GM12878 (cell line): ENCODE results near the gene PRELID2. TPM values are rescaled to one million over a fixed set of nuclear protein-coding genes. Genes with fewer than 3 reads are reported as not detected.

Experiments used
- ATAC-seq: fragments of 200-7000 bp; cut with Tn5 transposase; 3 replicates; pipeline ENCODE4 v1.9.1; 2020; ENCODE audit warnings: mild to moderate bottlenecking, moderate library complexity
- BruUV-seq: library from RNA; stranded (reverse); fragments of 400-500 nt; replicated peaks from 2 replicates; lab custom pipeline; 2021; lab: Mats Ljungman, UMichigan
- CTCF ChIA-PET: fragments of 300-600 bp; sonication (Branson Sonifier 250); formaldehyde crosslinking; extraction: SDS; loops from one replicate; lab custom pipeline; 2021; ENCODE audit warnings: inconsistent platforms; lab: Yijun Ruan, JAX
- POLR2A ChIA-PET: fragments of 350-600 bp; formaldehyde crosslinking; extraction: SDS; loops from one replicate; lab custom pipeline; 2021; ENCODE audit warnings: inconsistent platforms; lab: Charles Lee
- RAD21 ChIA-PET: fragments of 300-600 bp; sonication (Branson Sonifier 250); formaldehyde crosslinking; loops from one replicate; lab custom pipeline; 2023; ENCODE audit warnings: antibody characterized with exemption; ENCODE audit not compliant: unreplicated experiment; lab: Charles Lee
- SMC1A ChIA-PET: fragments of 300-600 bp; sonication (Branson Sonifier 250); formaldehyde crosslinking; loops from one replicate; lab custom pipeline; 2023; ENCODE audit not compliant: unreplicated experiment, uncharacterized antibody; lab: Charles Lee
- DNase-seq: peaks from one replicate; pipeline ENCODE4 v3.0.0-alpha.2; 2011; ENCODE audit warnings: low read depth, low spot score
- FAIRE-seq: peaks from 3 replicates; lab custom pipeline; 2011; peaks lifted over from hg19 to GRCh38; lab: Jason Lieb, UNC
- H2AFZ ChIP-seq: 2 replicates; pipeline ENCODE4 v1.6.0; 2011; ENCODE audit warnings: low read depth, low read length, control low read depth; ENCODE audit not compliant: control insufficient read depth
- H3K27ac ChIP-seq: 2 replicates; pipeline ENCODE4 v1.5.1; 2011; ENCODE audit warnings: control low read depth; ENCODE audit not compliant: control insufficient read depth, insufficient read depth
- H3K27me3 ChIP-seq, 2 experiments: replicated peaks in 1 of 2; 2 replicates each; pipeline versions ENCODE4 v1.6.0 to v1.6.1; 2011; ENCODE audit warnings: low read length in 1 of 2; ENCODE audit not compliant: control insufficient read depth in 2 of 2, insufficient read depth in 2 of 2
- H3K36me3 ChIP-seq, 2 experiments: 2 replicates each; pipeline ENCODE4 v1.5.1; 2011; ENCODE audit warnings: low read length in 1 of 2; ENCODE audit not compliant: control insufficient read depth in 2 of 2, insufficient read depth in 2 of 2
- H3K4me1 ChIP-seq: 2 replicates; pipeline ENCODE4 v1.6.1; 2011; ENCODE audit warnings: mild to moderate bottlenecking, low read length, moderate library complexity, mixed read lengths; ENCODE audit not compliant: control insufficient read depth, insufficient read depth
- H3K4me2 ChIP-seq: 2 replicates; pipeline ENCODE4 v1.6.0; 2011; ENCODE audit warnings: control low read depth; ENCODE audit not compliant: control insufficient read depth, insufficient read depth
- H3K4me3 ChIP-seq: fragments of 200-600 bp; sonication (generic); 2 replicates; pipeline ENCODE4 v1.5.1; 2016
- H3K79me2 ChIP-seq: 2 replicates; pipeline ENCODE4 v1.6.0; 2011; ENCODE audit warnings: low read length; ENCODE audit not compliant: control insufficient read depth, insufficient read depth
- H3K9ac ChIP-seq: 2 replicates; pipeline ENCODE4 v1.8.0; 2011; ENCODE audit warnings: low read length, control low read depth, mixed read lengths; ENCODE audit not compliant: control insufficient read depth, insufficient read depth
- H3K9me3 ChIP-seq: replicated peaks from 3 replicates; pipeline ENCODE4 v1.5.1; 2011; ENCODE audit warnings: mild to moderate bottlenecking, low read length; ENCODE audit not compliant: control insufficient read depth, insufficient read depth
- H4K20me1 ChIP-seq: 2 replicates; pipeline ENCODE4 v1.6.0; 2011; ENCODE audit not compliant: control insufficient read depth, insufficient read depth
- BCL3 ChIP-seq: IDR thresholded peaks from 2 replicates; pipeline ENCODE4 v1.6.1; 2011; ENCODE audit warnings: borderline replicate concordance, low read depth, mild to moderate bottlenecking, moderate library complexity, low read length; ENCODE audit not compliant: insufficient read depth, poor library complexity, severe bottlenecking
- CUX1 ChIP-seq: IDR thresholded peaks from 2 replicates; pipeline ENCODE4 v1.6.1; 2012; ENCODE audit warnings: improper control_type of control experiment, low read depth, low read length; ENCODE audit not compliant: insufficient replicate concordance
- HDAC6 ChIP-seq: fragments of 200-600 bp; sonication (generic); IDR thresholded peaks from one replicate; pipeline ENCODE4 v1.8.0; 2017; ENCODE audit warnings: antibody characterized with exemption; ENCODE audit not compliant: unreplicated experiment
- MLLT1 ChIP-seq: fragments of 450-650 bp; IDR thresholded peaks from 2 replicates; pipeline ENCODE4 v1.6.1; 2016; ENCODE audit warnings: mild to moderate bottlenecking
- NR2F1 ChIP-seq: fragments of 450-650 bp; conservative IDR thresholded peaks from 2 replicates; pipeline ENCODE4 v1.6.1; 2017; ENCODE audit warnings: mild to moderate bottlenecking
- RB1 ChIP-seq: fragments of 450-650 bp; formaldehyde crosslinking; IDR thresholded peaks from 2 replicates; pipeline ENCODE4 v1.6.1; 2017; ENCODE audit warnings: mild to moderate bottlenecking, borderline replicate concordance
- STAT3 ChIP-seq: IDR thresholded peaks from 2 replicates; pipeline ENCODE4 v1.6.1; 2011; ENCODE audit warnings: low read depth, low read length, improper control_type of control experiment
- WGBS: methylation state at CpG from one replicate; pipeline ENCODE4 v1.1.6; 2016; ENCODE audit warnings: low lambda C conversion rate; ENCODE audit not compliant: insufficient replicate concordance, insufficient coverage; ENCODE audit errors: missing lambda C conversion rate; 5-methylcytosine and 5-hydroxymethylcytosine counted together
- in situ Hi-C: fragments of 300-500 bp; cut with MboI; formaldehyde crosslinking; loops from 9 replicates; pipeline ENCODE4 v1.14.3; 2018; ENCODE audit warnings: mixed read lengths
- intact Hi-C: fragments of 100-400 bp; cut with micrococcal nuclease; formaldehyde crosslinking; loops from one replicate; pipeline ENCODE4 v1.14.2; 2022; ENCODE audit not compliant: unreplicated experiment
- polyA plus RNA-seq, 11 experiments: library from polyadenylated mRNA; depleted of rRNA in 4 of 11; unstranded in 6 of 11; stranded (reverse) in 5 of 11; fragments of >200 nt; fragmentation: Nextera tagmentation in 4 of 11; fragmentation: Illumina TruSeq in 1 of 11; extraction: Ambion mirVana in 4 of 11; extraction: Trizol in 1 of 11; gene quantifications; 1 replicate in 1 of 11; 2 replicates in 10 of 11; pipeline versions ENCODE4 v1.2.1 to v1.2.3, GENCODE V29; 2011 to 2016; ENCODE audit warnings: inconsistent platforms in 2 of 11, missing spikeins in 2 of 11, low read depth in 1 of 11
- total RNA-seq, 4 experiments: library from RNA; depleted of rRNA in 3 of 4; stranded (reverse); fragments of >200 nt in 3 of 4; fragmentation: Illumina TruSeq in 1 of 4; extraction: Trizol in 1 of 4; gene quantifications; 2 replicates each; pipeline versions ENCODE4 v1.2.1 to v1.2.3, GENCODE V29; 2013 to 2021

The PRELID2 gene
- total and polyA plus RNA-seq, 10 of the 15 experiments (the other 5 are each of a cell fraction or from before 2014, with no cell fraction given), result 0.07 to 0.31 (median 0.13) TPM; not detected in 5

- no peak for TF ChIP-seq HDAC6
- no peak for TF ChIP-seq STAT3
- TF ChIP-seq MLLT1, result no peak
- TF ChIP-seq, all 136 proteins: peak for 0
- H3K4me1 ChIP-seq, result no peaks in the 10 kb centered on the region
- POLR2A ChIA-PET, result no interaction called here
- 48% methylated on average over 12 of the region's 12 CpGs for WGBS
- H4K20me1 ChIP-seq, result no peaks in the 10 kb centered on the region
- H3K79me2 ChIP-seq, result no peaks in the 10 kb centered on the region
- CTCF ChIA-PET, result no interaction called here
- H2AFZ ChIP-seq, result no peak overlapping the region
- H3K27me3 ChIP-seq, result no peaks in the 10 kb centered on the region
- no peak for DNase-seq
- no peaks in the 10 kb centered on the region; the same call in 2 of the 3 replicates for H3K9me3 ChIP-seq
- intact Hi-C loops (no loop called here), in situ Hi-C loops (no loop called here)
- SMC1A ChIA-PET, result no interaction called here
- no peaks in the 10 kb centered on the region for H3K36me3 ChIP-seq
- no peak overlapping the region for H3K4me2 ChIP-seq
- no TSS peak for BruUV-seq
- no peak for ATAC-seq
- H3K27ac ChIP-seq, result no peak overlapping the region
- H3K9ac ChIP-seq, result no peak overlapping the region
- no peak overlapping the region for H3K4me3 ChIP-seq
- no peak for FAIRE-seq
- RAD21 ChIA-PET, result no interaction called here
Observed at GRCh38 chr5:145778144-145778900, 56.8 kb downstream of the PRELID2 start.

- ChIA-PET RAD21 (no interaction called here), SMC1A (no interaction called here), POLR2A (no interaction called here), CTCF (no interaction called here)
- Histone ChIP-seq H3K4me1 (no peaks in the 10 kb centered on the region), H3K9ac (no peak overlapping the region), H4K20me1 (no peaks in the 10 kb centered on the region), H3K27ac (no peak overlapping the region), H3K27me3 (no peaks in the 10 kb centered on the region), H3K9me3 (no peaks in the 10 kb centered on the region; the same call in 2 of the 3 replicates), H3K4me3 (no peak overlapping the region), H2AFZ (no peak overlapping the region), H3K4me2 (no peak overlapping the region), H3K36me3 (no peaks in the 10 kb centered on the region), H3K79me2 (no peaks in the 10 kb centered on the region)
- no TSS peak for BruUV-seq
- ATAC-seq (no peak), DNase-seq (no peak), FAIRE-seq (no peak)
- intact Hi-C loops, result no loop called here
- 51% methylated on average over 11 of the region's 11 CpGs for WGBS
- in situ Hi-C loops, result no loop called here
- TF ChIP-seq RB1 (no peak), BCL3 (no peak), NR2F1 (no peak), CUX1 (no peak)
Observed at GRCh38 chr5:145777445-145778063, 57.6 kb downstream of the PRELID2 start.
